Skin of body (tissue), 3 donors: ENCODE data around the gene VAMP5. TPM values are rescaled to one million over a fixed set of nuclear protein-coding genes. Genes with fewer than 3 reads are reported as not detected.

Source experiments
- DNase-seq: peaks from one replicate; lab custom pipeline; 2025; lab: John Stamatoyannopoulos, UW
- small RNA-seq: library from RNA; depleted of rRNA; stranded (forward); fragments of <200 nt; gene quantifications from one replicate; pipeline ENCODE3, GENCODE V24; 2014; ENCODE audit warnings: low replicate concordance
- total RNA-seq: library from RNA; depleted of rRNA; stranded (reverse); fragments of >200 nt; gene quantifications from one replicate; pipeline ENCODE4 v1.2.3, GENCODE V29; 2014

The VAMP5 gene
- total RNA-seq, 1 donor from 2014 or later: 8.9 TPM

- no peak for DNase-seq
Measured at GRCh38 chr2:85631316-85631715, 47.1 kb downstream of the VAMP5 start.

DNA sequence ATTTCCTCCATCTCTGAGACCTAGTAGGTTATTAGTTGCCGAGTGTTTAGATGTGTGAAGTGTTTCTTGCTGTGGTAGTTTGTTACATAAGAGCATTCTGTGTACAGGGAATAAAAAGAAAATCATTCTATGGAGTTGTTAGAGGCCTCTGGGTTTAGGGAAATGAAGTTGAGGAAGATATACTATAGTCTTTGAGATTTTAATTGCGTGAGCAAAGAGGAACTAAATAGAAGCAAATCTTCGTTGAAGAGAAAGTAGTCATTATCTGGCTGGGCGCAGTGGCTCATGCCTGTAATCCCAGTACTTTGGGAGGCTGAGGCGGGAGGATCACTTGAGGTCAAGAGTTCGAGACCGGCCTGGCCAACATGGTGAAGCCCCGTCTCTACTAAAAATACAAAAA lies 50.8 kb downstream of the VAMP5 start:
- DNase-seq: no peak

DNA sequence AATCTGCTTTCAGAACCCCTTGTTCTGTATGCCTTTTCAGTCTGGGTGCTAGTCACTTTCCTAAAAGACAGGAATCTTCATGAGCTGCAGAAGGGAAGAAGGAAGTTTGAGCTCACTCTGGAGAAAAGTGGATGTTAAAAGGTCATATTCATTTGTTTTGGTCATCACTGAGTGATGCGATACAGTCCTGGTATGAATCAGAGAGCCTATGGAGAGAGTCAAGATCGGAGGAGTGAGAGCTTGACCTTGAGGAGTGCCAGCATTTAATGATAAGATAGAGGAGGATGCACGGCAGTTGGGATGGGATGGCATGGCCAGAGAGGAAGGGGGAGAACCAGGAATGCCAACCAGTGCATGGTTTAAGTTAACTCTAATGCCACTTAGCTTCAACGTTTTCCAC lies 51.4 kb downstream of the VAMP5 start:
- no peak for DNase-seq

DNA sequence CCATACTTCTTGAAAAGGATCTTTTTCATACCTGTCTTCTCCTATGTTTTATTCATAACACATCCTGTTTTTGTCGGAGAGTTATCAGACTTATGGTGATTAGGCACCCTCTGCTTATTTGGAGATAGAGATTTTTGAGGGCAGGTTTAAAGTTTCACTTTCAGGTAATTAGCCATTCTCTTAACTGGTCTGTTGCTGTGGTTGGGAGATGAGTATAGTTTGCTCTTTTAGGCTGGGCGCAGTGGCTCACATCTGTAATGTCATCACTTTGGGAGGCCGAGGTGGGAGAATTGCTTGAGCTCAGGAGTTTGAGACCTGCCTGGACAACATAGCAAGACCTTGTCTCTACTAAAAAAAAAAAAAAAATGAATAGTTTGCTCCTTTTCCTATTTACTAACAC lies 58.5 kb downstream of the VAMP5 start:
- DNase-seq: no peak

Small RNA genes within 50 kb of the gene (small RNA-seq; reads per million reads assigned to genes)
- not detected for gene RN7SL126P

Other genes starting within 250 kb of the VAMP5 start
- gene RETSAT, start 229.9 kb upstream of the VAMP5 start, total RNA-seq: 33.2 TPM
- gene ELMOD3, start 229.7 kb upstream of the VAMP5 start, total RNA-seq: 19.0 TPM
- 62.6 TPM for gene CAPG, start 174.1 kb upstream of the VAMP5 start, total RNA-seq
- gene SH2D6, start 165.7 kb upstream of the VAMP5 start, total RNA-seq: not detected
- gene MAT2A, start 45.3 kb upstream of the VAMP5 start, total RNA-seq: 115 TPM
- gene GGCX, start 22.9 kb upstream of the VAMP5 start, total RNA-seq: 24.4 TPM
- gene VAMP8, start 6.8 kb upstream of the VAMP5 start, total RNA-seq: 32.4 TPM
- 57.6 TPM for gene RNF181, start 11.3 kb downstream of the VAMP5 start, total RNA-seq
- gene TMEM150A, start 18.3 kb downstream of the VAMP5 start, total RNA-seq: 3.3 TPM
- gene C2orf68, start 27.6 kb downstream of the VAMP5 start, total RNA-seq: 21.8 TPM
- 30.9 TPM for gene USP39, start 31.8 kb downstream of the VAMP5 start, total RNA-seq
- gene SFTPB, start 83.8 kb downstream of the VAMP5 start, total RNA-seq: not detected
- not detected for gene GNLY, start 109.9 kb downstream of the VAMP5 start, total RNA-seq
- 5.2 TPM for gene ATOH8, start 169.6 kb downstream of the VAMP5 start, total RNA-seq